ENCODE measurements around the gene GATA3. TPM values are rescaled to one million over a fixed set of nuclear protein-coding genes. Genes with fewer than 3 reads are reported as not detected.

The GATA3 gene
- total RNA-seq, 2 donors from 2014 or later: 10.4 to 19.9 TPM

DNA sequence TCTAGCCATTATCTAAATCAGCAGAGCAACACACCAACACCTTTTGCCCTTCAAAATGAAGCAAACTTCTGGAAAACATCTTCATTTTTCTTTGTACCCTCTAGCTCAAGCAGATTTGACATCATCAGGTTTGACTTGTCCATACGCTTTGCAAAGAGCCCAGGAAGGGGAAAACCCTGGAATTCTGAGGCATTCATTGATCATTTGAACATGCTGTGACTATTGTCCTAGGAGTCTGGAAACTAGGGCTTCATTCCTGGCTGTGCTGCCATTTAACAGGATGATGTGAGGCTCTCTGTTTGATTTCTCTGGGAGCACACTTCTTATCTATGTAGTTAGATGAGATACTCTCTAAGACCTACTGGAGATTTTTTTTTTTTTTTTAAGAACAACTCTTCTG, 23.5 kb downstream of the GATA3 start:
- Histone ChIP-seq H3K36me3 (no peaks in the 10 kb centered on the region), H3K9me3 (no peaks in the 10 kb centered on the region), H3K27me3 (replicated peaks; ENCODE audit: insufficient read depth) (no peaks in the 10 kb centered on the region), H3K4me3 (no peak overlapping the region), H3K4me1 (replicated peaks) (no peaks in the 10 kb centered on the region), H3K27ac (no peak overlapping the region)
- intact Hi-C loops (cut with DNase I): no loop called here
- no peak for DNase-seq (ENCODE audit: low spot score)
- TF ChIP-seq, protein P1, sequence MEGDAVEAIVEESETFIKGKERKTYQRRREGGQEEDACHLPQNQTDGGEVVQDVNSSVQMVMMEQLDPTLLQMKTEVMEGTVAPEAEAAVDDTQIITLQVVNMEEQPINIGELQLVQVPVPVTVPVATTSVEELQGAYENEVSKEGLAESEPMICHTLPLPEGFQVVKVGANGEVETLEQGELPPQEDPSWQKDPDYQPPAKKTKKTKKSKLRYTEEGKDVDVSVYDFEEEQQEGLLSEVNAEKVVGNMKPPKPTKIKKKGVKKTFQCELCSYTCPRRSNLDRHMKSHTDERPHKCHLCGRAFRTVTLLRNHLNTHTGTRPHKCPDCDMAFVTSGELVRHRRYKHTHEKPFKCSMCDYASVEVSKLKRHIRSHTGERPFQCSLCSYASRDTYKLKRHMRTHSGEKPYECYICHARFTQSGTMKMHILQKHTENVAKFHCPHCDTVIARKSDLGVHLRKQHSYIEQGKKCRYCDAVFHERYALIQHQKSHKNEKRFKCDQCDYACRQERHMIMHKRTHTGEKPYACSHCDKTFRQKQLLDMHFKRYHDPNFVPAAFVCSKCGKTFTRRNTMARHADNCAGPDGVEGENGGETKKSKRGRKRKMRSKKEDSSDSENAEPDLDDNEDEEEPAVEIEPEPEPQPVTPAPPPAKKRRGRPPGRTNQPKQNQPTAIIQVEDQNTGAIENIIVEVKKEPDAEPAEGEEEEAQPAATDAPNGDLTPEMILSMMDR (IDR thresholded peaks at IDR 0.05): no peak
- TF ChIP-seq POLR2AphosphoS5 (IDR thresholded peaks at IDR 0.05): no peak
- TF ChIP-seq POLR2A (IDR thresholded peaks at IDR 0.05): no peak
- WGBS: 81% methylated on average over 1 of the region's 1 CpG

DNA sequence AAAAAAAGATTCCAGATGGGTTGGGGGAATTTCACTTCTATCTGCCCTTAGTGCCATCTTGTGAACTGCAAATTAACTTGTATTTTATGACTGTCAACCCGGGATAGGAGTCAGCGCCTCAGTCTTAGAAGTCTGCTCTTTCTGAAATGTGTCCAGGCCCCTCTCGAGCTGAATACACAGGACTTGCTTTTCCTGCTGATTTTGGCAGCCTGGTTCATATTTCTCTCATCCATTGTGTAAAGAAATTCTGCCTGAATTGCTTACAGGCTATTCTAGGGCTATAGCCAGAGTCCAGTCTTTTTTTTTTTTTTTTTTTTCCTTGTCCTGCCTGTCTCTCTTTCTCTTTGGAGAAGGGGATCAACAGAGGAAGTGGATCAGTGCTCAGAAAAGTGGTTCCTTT, 24.6 kb downstream of the GATA3 start:
- H3K27ac ChIP-seq: no peak overlapping the region
- 31% methylated on average over 3 of the region's 3 CpGs for WGBS

DNA sequence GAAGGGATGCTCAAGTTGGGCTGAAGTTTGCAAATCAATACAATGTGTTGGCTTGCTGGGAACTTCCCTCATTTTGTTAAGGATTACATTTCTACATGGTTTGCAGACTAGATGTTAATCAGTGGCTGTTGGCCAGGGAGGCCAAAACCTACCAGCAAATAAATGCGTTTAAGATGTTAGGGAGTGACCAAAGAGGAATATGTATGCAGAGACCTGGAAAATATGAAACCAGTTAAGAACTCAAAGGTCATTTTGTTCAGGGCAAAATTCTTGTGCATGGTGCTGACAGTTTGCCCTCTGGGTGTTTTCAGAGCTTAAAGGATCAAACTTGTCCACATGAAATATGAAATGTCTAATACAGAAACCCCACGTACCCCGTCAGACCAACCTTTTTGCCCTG, 30.3 kb downstream of the GATA3 start:
- H3K9me3 ChIP-seq: no peaks in the 10 kb centered on the region
- WGBS: 67% methylated on average over 3 of the region's 3 CpGs
- no peaks in the 10 kb centered on the region for H3K27me3 ChIP-seq (replicated peaks; ENCODE audit: insufficient read depth)
- TF ChIP-seq POLR2AphosphoS5 (IDR thresholded peaks at IDR 0.05): no peak
- TF ChIP-seq, protein P1 (IDR thresholded peaks at IDR 0.05): no peak
- TF ChIP-seq POLR2A (IDR thresholded peaks at IDR 0.05): no peak
- no peaks in the 10 kb centered on the region for H3K4me1 ChIP-seq (replicated peaks)
- H3K36me3 ChIP-seq: no peaks in the 10 kb centered on the region
- no peak overlapping the region for H3K4me3 ChIP-seq
- no peak overlapping the region for H3K27ac ChIP-seq
- no peak for DNase-seq (ENCODE audit: low spot score)
- intact Hi-C loops (cut with DNase I): no loop called here

More for the DNA sequence above, 24.6 kb downstream of the GATA3 start:
- intact Hi-C loops (cut with DNase I): no loop called here
- Histone ChIP-seq H3K9me3 (no peaks in the 10 kb centered on the region), H3K4me1 (replicated peaks) (no peaks in the 10 kb centered on the region), H3K27me3 (replicated peaks; ENCODE audit: insufficient read depth) (no peaks in the 10 kb centered on the region), H3K4me3 (no peak overlapping the region), H3K36me3 (no peaks in the 10 kb centered on the region)
- DNase-seq (ENCODE audit: low spot score): no peak
- TF ChIP-seq POLR2AphosphoS5 (IDR thresholded peaks at IDR 0.05) (no peak), POLR2A (IDR thresholded peaks at IDR 0.05) (no peak)
- TF ChIP-seq, protein P1 (IDR thresholded peaks at IDR 0.05): no peak

DNA sequence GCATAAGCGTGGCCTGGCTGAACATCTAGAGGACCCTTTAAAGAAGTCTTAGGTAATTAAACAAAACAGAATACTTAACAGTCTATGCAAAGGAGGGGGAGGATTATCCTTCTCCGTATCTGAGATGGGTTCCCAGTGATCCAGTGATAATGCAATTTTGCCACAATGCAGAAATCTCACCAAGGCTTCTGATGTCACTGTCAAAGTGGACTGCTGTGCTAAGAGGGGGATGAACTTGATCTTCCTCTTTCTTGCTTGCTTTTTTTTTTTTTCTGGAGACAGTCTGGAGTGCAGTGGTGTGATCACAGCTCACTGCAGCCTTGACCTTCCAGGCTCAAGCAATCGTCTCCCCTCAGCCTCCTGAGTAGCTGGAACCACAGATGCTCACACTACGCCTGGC, 30.8 kb downstream of the GATA3 start:
- intact Hi-C loops (cut with DNase I): no loop called here

DNA sequence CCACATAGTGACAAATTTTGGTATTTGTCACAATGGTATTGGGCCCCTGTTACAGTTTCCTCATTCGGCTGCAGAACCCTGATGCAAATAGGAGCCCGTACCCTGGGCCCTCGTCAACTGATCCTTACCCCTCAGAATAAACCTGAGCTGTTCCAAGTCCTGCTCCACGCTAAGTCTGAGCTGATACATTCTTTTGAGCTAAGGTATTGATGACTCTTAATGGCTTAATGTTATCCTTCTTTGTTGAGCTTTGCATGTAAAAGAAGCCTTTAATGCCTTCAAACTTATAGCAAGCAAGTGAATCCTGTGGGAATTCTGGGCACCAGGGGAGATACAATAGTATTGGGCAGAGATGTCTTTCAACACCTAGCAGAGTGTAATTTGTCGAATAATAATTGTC, 31.8 kb downstream of the GATA3 start:
- H3K27ac ChIP-seq: no peak overlapping the region
- H3K27me3 ChIP-seq (replicated peaks; ENCODE audit: insufficient read depth): no peaks in the 10 kb centered on the region
- H3K4me3 ChIP-seq: no peak overlapping the region
- intact Hi-C loops (cut with DNase I): no loop called here
- WGBS: 93% methylated on average over 5 of the region's 5 CpGs
- no peaks in the 10 kb centered on the region for H3K4me1 ChIP-seq (replicated peaks)
- DNase-seq (ENCODE audit: low spot score): no peak
- no peaks in the 10 kb centered on the region for H3K36me3 ChIP-seq
- H3K9me3 ChIP-seq: no peaks in the 10 kb centered on the region
- TF ChIP-seq, protein P1 (IDR thresholded peaks at IDR 0.05): no peak
- no peak for TF ChIP-seq POLR2A (IDR thresholded peaks at IDR 0.05)
- no peak for TF ChIP-seq POLR2AphosphoS5 (IDR thresholded peaks at IDR 0.05)

More for the DNA sequence above, 30.8 kb downstream of the GATA3 start:
- Histone ChIP-seq H3K36me3 (no peaks in the 10 kb centered on the region), H3K4me1 (replicated peaks) (no peaks in the 10 kb centered on the region), H3K27me3 (replicated peaks; ENCODE audit: insufficient read depth) (no peaks in the 10 kb centered on the region), H3K27ac (no peak overlapping the region), H3K9me3 (no peaks in the 10 kb centered on the region), H3K4me3 (no peak overlapping the region)
- no peak for DNase-seq (ENCODE audit: low spot score)
- WGBS: 83% methylated on average over 4 of the region's 4 CpGs
- no peak for TF ChIP-seq POLR2AphosphoS5 (IDR thresholded peaks at IDR 0.05)
- TF ChIP-seq, protein P1 (IDR thresholded peaks at IDR 0.05): no peak
- TF ChIP-seq POLR2A (IDR thresholded peaks at IDR 0.05): no peak

All from prostate gland (tissue), 2 donors.